Measurements from ENCODE around the gene METAP2.

METAP2 gene

DNA sequence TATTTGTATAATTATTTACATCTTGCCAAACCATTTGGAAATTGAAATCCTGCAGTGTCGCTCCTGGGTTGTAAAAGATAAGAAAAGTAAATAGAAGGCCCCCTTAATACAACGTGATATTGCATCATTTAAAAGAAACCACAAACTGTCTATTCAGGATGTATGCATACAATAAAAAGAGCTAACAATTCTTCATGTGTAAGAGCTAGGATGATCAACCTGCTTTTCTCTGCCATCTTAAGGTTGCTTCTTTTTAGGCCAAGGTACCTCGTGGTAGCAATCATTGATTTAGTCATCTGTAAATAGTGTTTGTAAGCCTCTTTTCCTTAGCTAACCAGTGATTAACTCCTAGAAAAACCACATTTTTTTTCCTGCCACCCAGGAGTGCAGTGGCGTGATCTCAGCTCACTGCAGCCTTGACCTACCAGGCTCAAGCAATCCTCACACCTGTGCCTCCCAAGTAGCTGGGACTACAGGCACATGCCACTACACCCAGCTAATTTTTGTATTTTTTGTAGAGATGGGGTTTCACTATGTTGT is 80.7 kb downstream of the METAP2 start:
- H3K9me3 Mint-ChIP-seq, result peaks cover under 1% of the 10 kb centered on the region

GRCh38 chr12:95557625-95558024 is 83.7 kb downstream of the METAP2 start:
- no peak for DNase-seq
- Mint-ChIP-seq H3K4me3 (no peak overlapping the region), H3K4me1 (peaks cover 22% of the 10 kb centered on the region), H3K27ac (no peak overlapping the region), H3K36me3 (no peaks in the 10 kb centered on the region), H3K27me3 (peaks cover 3% of the 10 kb centered on the region), H3K9me3 (no peaks in the 10 kb centered on the region)
- CTCF ChIA-PET, result no interaction called here

More for the DNA sequence above, 80.7 kb downstream of the METAP2 start:
- DNase-seq, result no peak
- Mint-ChIP-seq H3K27me3 (peaks cover 8% of the 10 kb centered on the region), H3K36me3 (peaks cover under 1% of the 10 kb centered on the region), H3K4me1 (peaks cover 44% of the 10 kb centered on the region), H3K4me3 (no peak overlapping the region), H3K27ac (no peak overlapping the region)
- CTCF ChIA-PET, result interaction anchor here (0.6 to 1.6 kb wide), 2 partner anchors 19 to 20 kb away, joined by 3 read pairs; no protein-coding TSS in a partner anchor
